Endothelial cell of umbilical vein (primary cell): ENCODE measurements around the gene MGAT5.

ENCODE experiments used
- EZH2 ChIP-seq: IDR thresholded peaks from 2 replicates; pipeline ENCODE4 v1.6.1; 2012; ENCODE audit warnings: borderline replicate concordance, low read depth, mild to moderate bottlenecking, moderate library complexity, low read length, inconsistent platforms; ENCODE audit not compliant: severe bottlenecking
- FOS ChIP-seq: IDR thresholded peaks from 2 replicates; pipeline ENCODE4 v1.6.1; 2011; ENCODE audit warnings: mild to moderate bottlenecking, low read length, moderate library complexity, borderline replicate concordance; ENCODE audit not compliant: insufficient read depth
- GATA2 ChIP-seq: IDR thresholded peaks from 2 replicates; pipeline ENCODE4 v1.7.0; 2011; ENCODE audit warnings: low read depth, mild to moderate bottlenecking, moderate library complexity, mixed read lengths, low read length; ENCODE audit not compliant: insufficient read length, insufficient read depth
- MYC ChIP-seq: IDR thresholded peaks from one replicate; pipeline ENCODE4 v1.6.1; 2011; ENCODE audit warnings: mild to moderate bottlenecking, low read depth, low read length
- POLR2A ChIP-seq: IDR thresholded peaks from 2 replicates; pipeline ENCODE4 v1.6.1; 2012; ENCODE audit warnings: low read depth, mild to moderate bottlenecking, control low read depth, low read length
- POLR2AphosphoS5 ChIP-seq: IDR thresholded peaks from 2 replicates; pipeline ENCODE4 v1.6.1; 2012; ENCODE audit warnings: low read depth, mild to moderate bottlenecking, control low read depth, low read length, moderate library complexity; ENCODE audit not compliant: insufficient read depth
- TF ChIP-seq, protein P1 (sequence below), 2 donors: IDR thresholded peaks; 1 replicate in 1 of 2; 2 replicates in 1 of 2; pipeline ENCODE4 v1.5.1; 2011; ENCODE audit warnings: low read length in 2 of 2, mild to moderate bottlenecking in 2 of 2, moderate library complexity in 2 of 2, control low read depth in 1 of 2, inconsistent platforms in 1 of 2, low read depth in 1 of 2; ENCODE audit not compliant: insufficient read depth in 1 of 2; ENCODE audit errors: extremely low read depth in 1 of 2
- TF ChIP-seq, protein P2 (sequence below): IDR thresholded peaks from 2 replicates; pipeline ENCODE4 v1.6.1; 2011; ENCODE audit not compliant: insufficient read depth, insufficient read length

DNA sequence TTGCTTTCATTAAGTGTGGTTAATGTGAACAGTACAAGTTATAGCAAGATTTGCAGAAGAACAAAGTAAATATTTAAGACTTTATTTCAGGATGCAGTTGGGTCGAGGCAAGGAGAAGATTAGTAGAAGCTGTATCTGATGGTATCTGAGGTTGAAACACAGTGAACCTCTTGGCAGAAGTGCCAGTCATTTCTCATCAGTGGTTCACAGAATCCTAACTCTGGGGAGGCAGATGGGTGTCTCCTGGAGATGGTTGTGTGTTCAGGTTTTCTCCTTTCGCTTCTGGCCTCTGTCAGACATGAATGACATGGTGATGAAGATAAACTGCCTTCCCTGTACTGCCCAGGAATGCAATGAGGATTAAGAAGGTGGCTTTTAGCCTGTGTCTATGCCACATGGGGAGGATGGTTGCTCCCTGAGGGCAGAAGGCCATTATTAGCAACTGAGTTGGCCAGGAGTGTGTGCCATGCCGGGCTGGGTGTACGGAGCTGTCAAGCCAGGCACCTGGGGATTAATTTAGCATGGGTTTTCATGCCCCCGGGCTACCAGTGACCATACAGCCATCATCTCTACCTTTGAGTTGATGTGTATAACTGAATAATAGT lies 28.0 kb downstream of the MGAT5 start:
- TF ChIP-seq MYC, result no peak
- no peak for TF ChIP-seq POLR2A
- TF ChIP-seq POLR2AphosphoS5, result no peak
- TF ChIP-seq, protein P1, sequence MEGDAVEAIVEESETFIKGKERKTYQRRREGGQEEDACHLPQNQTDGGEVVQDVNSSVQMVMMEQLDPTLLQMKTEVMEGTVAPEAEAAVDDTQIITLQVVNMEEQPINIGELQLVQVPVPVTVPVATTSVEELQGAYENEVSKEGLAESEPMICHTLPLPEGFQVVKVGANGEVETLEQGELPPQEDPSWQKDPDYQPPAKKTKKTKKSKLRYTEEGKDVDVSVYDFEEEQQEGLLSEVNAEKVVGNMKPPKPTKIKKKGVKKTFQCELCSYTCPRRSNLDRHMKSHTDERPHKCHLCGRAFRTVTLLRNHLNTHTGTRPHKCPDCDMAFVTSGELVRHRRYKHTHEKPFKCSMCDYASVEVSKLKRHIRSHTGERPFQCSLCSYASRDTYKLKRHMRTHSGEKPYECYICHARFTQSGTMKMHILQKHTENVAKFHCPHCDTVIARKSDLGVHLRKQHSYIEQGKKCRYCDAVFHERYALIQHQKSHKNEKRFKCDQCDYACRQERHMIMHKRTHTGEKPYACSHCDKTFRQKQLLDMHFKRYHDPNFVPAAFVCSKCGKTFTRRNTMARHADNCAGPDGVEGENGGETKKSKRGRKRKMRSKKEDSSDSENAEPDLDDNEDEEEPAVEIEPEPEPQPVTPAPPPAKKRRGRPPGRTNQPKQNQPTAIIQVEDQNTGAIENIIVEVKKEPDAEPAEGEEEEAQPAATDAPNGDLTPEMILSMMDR (IDR thresholded peaks at IDR 0.05; ENCODE audit: extremely low read depth in 1 of 2, insufficient read depth in 1 of 2, low read depth in 1 of 2, low read length in 2 of 2), result no peak
- no peak for TF ChIP-seq EZH2
- no peak for TF ChIP-seq GATA2
- no peak for TF ChIP-seq FOS
- TF ChIP-seq, protein P2, sequence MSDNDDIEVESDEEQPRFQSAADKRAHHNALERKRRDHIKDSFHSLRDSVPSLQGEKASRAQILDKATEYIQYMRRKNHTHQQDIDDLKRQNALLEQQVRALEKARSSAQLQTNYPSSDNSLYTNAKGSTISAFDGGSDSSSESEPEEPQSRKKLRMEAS, result no peak
